Central memory CD8-positive, alpha-beta T cell (primary cell): Measurements from ENCODE around the gene LGALS4.
A peak's percentile ranks its signal among the peaks of the same experiment; 100 is the strongest.
"Not testable (repeated sequence)": the region's sequence is repeated elsewhere in the genome, so short reads cannot be mapped to it uniquely, and the experiment has no call there.

ENCODE experiments used
- ATAC-seq: fragments of 150-1000 bp; cut with Tn5 transposase; replicated peaks from 2 replicates; pipeline ENCODE4 v1.10.0; 2022; ENCODE audit warnings: mild to moderate bottlenecking, moderate FRiP score, moderate number of reproducible peaks; ENCODE audit not compliant: poor library complexity, severe bottlenecking; ENCODE audit errors: extremely low read depth
- DNase-seq, 2 donors: peaks; one replicate each; pipeline ENCODE4 v3.0.0; 2021; ENCODE audit warnings: low spot score in 2 of 2
- H3K27ac Mint-ChIP-seq: one replicate; pipeline ENCODE4 v1.8.0; 2022; ENCODE audit warnings: low read depth, mild to moderate bottlenecking, moderate library complexity, mixed read lengths
- H3K27me3 Mint-ChIP-seq: one replicate; pipeline ENCODE4 v1.8.0; 2022; ENCODE audit warnings: mixed read lengths
- H3K36me3 Mint-ChIP-seq: one replicate; pipeline ENCODE4 v1.8.0; 2022; ENCODE audit warnings: mild to moderate bottlenecking, moderate library complexity, mixed read lengths; ENCODE audit not compliant: insufficient read depth
- H3K4me1 Mint-ChIP-seq: one replicate; pipeline ENCODE4 v1.8.0; 2022; ENCODE audit warnings: mixed read lengths
- H3K4me3 Mint-ChIP-seq: one replicate; pipeline ENCODE4 v1.8.0; 2022; ENCODE audit warnings: mild to moderate bottlenecking, moderate library complexity, mixed read lengths
- H3K9me3 Mint-ChIP-seq: one replicate; pipeline ENCODE4 v1.8.0; 2022; ENCODE audit warnings: mixed read lengths

LGALS4 gene

GRCh38 chr19:38812841-38813320 is at the start of gene LGALS4:
Gene LGALS4 (minus strand): TSS chr19:38812945. CDS start chr19:38812886, 59 bp downstream.
- Mint-ChIP-seq H3K36me3 (peaks cover 12% of the 10 kb centered on the region), H3K4me1 (no peaks in the 10 kb centered on the region), H3K9me3 (no peaks in the 10 kb centered on the region), H3K27ac (no peak within 1 kb of the TSS), H3K27me3 (no peaks in the 10 kb centered on the region), H3K4me3 (no peak within 1 kb of the TSS)
- no peak for ATAC-seq
- DNase-seq: no peak

- no peaks in the 10 kb centered on the region for H3K27me3 Mint-ChIP-seq
- DNase-seq (no peak), ATAC-seq (no peak)
- peaks cover 23% of the 10 kb centered on the region for H3K36me3 Mint-ChIP-seq
- H3K27ac Mint-ChIP-seq: no peak overlapping the region
- peaks cover 49% of the 10 kb centered on the region for H3K4me1 Mint-ChIP-seq
- no peak overlapping the region for H3K4me3 Mint-ChIP-seq
- H3K9me3 Mint-ChIP-seq: no peaks in the 10 kb centered on the region
Measured at GRCh38 chr19:38861368-38861767, 48.6 kb upstream of the LGALS4 start.

- H3K4me1 Mint-ChIP-seq: peaks cover 34% of the 10 kb centered on the region
- not testable (repeated sequence) for H3K4me3 Mint-ChIP-seq, H3K27ac Mint-ChIP-seq, ATAC-seq, H3K36me3 Mint-ChIP-seq, H3K27me3 Mint-ChIP-seq, DNase-seq, H3K9me3 Mint-ChIP-seq
Measured at GRCh38 chr19:38859631-38860204, 47.0 kb upstream of the LGALS4 start.

- Mint-ChIP-seq H3K4me3 (peak overlapping the region; percentile 43), H3K36me3 (peaks cover 8% of the 10 kb centered on the region), H3K4me1 (peaks cover 31% of the 10 kb centered on the region), H3K27me3 (no peaks in the 10 kb centered on the region), H3K9me3 (no peaks in the 10 kb centered on the region), H3K27ac (peak overlapping the region; percentile 92)
- DNase-seq (no peak), ATAC-seq (no peak)
Measured at GRCh38 chr19:38856813-38857212, 44.1 kb upstream of the LGALS4 start.

- not testable (repeated sequence) for DNase-seq, H3K9me3 Mint-ChIP-seq, H3K4me3 Mint-ChIP-seq, H3K27ac Mint-ChIP-seq, H3K27me3 Mint-ChIP-seq, ATAC-seq
- peaks cover 38% of the 10 kb centered on the region for H3K4me1 Mint-ChIP-seq
- H3K36me3 Mint-ChIP-seq: peaks cover 12% of the 10 kb centered on the region
Measured at GRCh38 chr19:38855751-38856150, 43.0 kb upstream of the LGALS4 start.

GRCh38 chr19:38854961-38855360 is 42.2 kb upstream of the LGALS4 start:
- H3K9me3 Mint-ChIP-seq, H3K27ac Mint-ChIP-seq, DNase-seq, ATAC-seq, H3K27me3 Mint-ChIP-seq, H3K4me3 Mint-ChIP-seq: not testable (repeated sequence)
- Mint-ChIP-seq H3K36me3 (peaks cover 19% of the 10 kb centered on the region), H3K4me1 (peaks cover 36% of the 10 kb centered on the region)

GRCh38 chr19:38853214-38853613 is 40.5 kb upstream of the LGALS4 start:
- H3K4me3 Mint-ChIP-seq: peak overlapping the region; percentile 90
- no peaks in the 10 kb centered on the region for H3K27me3 Mint-ChIP-seq
- DNase-seq: no peak
- peak overlapping the region; percentile 88 for H3K27ac Mint-ChIP-seq
- ATAC-seq: no peak
- peaks cover 47% of the 10 kb centered on the region for H3K4me1 Mint-ChIP-seq
- peaks cover 33% of the 10 kb centered on the region for H3K36me3 Mint-ChIP-seq
- no peaks in the 10 kb centered on the region for H3K9me3 Mint-ChIP-seq

GRCh38 chr19:38852231-38853044 is 39.7 kb upstream of the LGALS4 start:
- peak; percentile 36 to 55 for DNase-seq
- Mint-ChIP-seq H3K4me1 (peaks cover 49% of the 10 kb centered on the region), H3K36me3 (peaks cover 38% of the 10 kb centered on the region), H3K9me3 (no peaks in the 10 kb centered on the region), H3K27ac (peak overlapping the region; percentile 88), H3K4me3 (peak overlapping the region; percentile 90), H3K27me3 (no peaks in the 10 kb centered on the region)
- no peak for ATAC-seq

GRCh38 chr19:38851622-38852230 is 39.0 kb upstream of the LGALS4 start:
- H3K27ac Mint-ChIP-seq: peak overlapping the region; percentile 98
- H3K27me3 Mint-ChIP-seq: no peaks in the 10 kb centered on the region
- H3K9me3 Mint-ChIP-seq: no peaks in the 10 kb centered on the region
- ATAC-seq: no peak
- H3K4me3 Mint-ChIP-seq: peak overlapping the region; percentile 90
- H3K4me1 Mint-ChIP-seq: peaks cover 48% of the 10 kb centered on the region
- DNase-seq: peak; percentile 66 to 78
- H3K36me3 Mint-ChIP-seq: peaks cover 40% of the 10 kb centered on the region

- Mint-ChIP-seq H3K36me3 (peaks cover 46% of the 10 kb centered on the region), H3K4me3 (peak overlapping the region; percentile 90), H3K4me1 (peaks cover 46% of the 10 kb centered on the region), H3K27me3 (no peaks in the 10 kb centered on the region), H3K9me3 (no peaks in the 10 kb centered on the region), H3K27ac (peak overlapping the region; percentile 98)
- DNase-seq (no peak), ATAC-seq (no peak)
Measured at GRCh38 chr19:38850976-38851621, 38.4 kb upstream of the LGALS4 start.

- Mint-ChIP-seq H3K27me3 (no peaks in the 10 kb centered on the region), H3K4me1 (peaks cover 52% of the 10 kb centered on the region), H3K36me3 (peaks cover 52% of the 10 kb centered on the region), H3K27ac (peak overlapping the region; percentile 98), H3K9me3 (no peaks in the 10 kb centered on the region), H3K4me3 (peak overlapping the region; percentile 90)
- ATAC-seq: peak; percentile 76
- DNase-seq: peak; percentile 94 to 99
Measured at GRCh38 chr19:38850436-38850975, 37.8 kb upstream of the LGALS4 start.

GRCh38 chr19:38849860-38850435 is 37.2 kb upstream of the LGALS4 start, which contains the start of gene HNRNPL:
Gene HNRNPL (minus strand): TSS chr19:38849986. CDS start chr19:38849966, 20 bp downstream.
- H3K4me3 Mint-ChIP-seq: peak within 1 kb of the TSS; percentile 90
- peaks cover 56% of the 10 kb centered on the region for H3K4me1 Mint-ChIP-seq
- ATAC-seq (peak; percentile 69), DNase-seq (peak; percentile 98 to 100)
- peak within 1 kb of the TSS; percentile 98 for H3K27ac Mint-ChIP-seq
- H3K27me3 Mint-ChIP-seq: no peaks in the 10 kb centered on the region
- no peaks in the 10 kb centered on the region for H3K9me3 Mint-ChIP-seq
- H3K36me3 Mint-ChIP-seq: peaks cover 57% of the 10 kb centered on the region
